ENCODE data around the gene TSPO. TPM values are rescaled to one million over a fixed set of nuclear protein-coding genes. Genes with fewer than 3 reads are reported as not detected.

The TSPO gene
- total and polyA plus RNA-seq, 9 of the 15 experiments (the other 6 are each of a cell fraction or from before 2014, with no cell fraction given) = 4.9 to 126 (median 25.3) TPM

DNA sequence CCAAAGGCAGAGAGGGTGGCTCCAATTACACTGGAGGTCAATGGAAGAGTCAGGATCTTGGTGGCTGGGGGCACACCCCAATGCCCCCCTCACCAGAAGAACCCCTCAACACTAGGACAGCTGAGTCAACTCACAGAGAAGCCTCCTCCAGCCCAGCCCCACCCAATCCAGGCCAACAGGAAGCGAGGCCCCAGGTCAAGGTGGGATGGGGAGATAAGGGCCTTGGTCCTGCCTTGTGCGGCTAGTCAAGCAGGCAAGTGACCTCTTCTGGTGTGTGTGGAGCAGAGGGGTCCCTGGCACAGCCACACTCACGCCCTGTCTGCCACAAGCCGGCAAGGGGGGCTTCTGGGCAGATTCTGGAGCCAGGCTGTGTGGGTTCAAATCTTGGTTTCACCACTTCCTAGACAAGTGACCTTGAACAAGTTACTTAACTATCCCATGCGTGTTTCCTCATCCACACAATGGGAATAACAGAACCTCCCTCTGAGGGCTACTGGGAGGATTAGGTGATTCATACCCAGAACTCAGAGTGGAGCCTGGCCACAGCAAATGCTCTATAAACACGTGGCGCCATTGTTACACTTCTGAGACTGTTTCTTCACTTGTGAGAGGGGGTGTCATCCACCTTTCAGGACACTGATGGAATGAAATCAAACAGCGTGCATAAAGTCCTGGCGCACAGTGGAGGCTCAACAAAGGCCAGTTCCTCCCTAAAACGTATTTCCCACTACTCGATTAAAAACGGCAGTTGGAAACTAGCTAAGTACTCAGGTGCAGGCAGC, 32.3 kb downstream of the TSPO start (continued):
- TF ChIP-seq NCOA6 (IDR thresholded peaks at IDR 0.05) (no peak), GATAD2B (IDR thresholded peaks at IDR 0.05; ENCODE audit: borderline replicate concordance) (no peak), CBX2 (IDR thresholded peaks at IDR 0.05; ENCODE audit: insufficient read depth, low read length, poor library complexity, severe bottlenecking) (no peak), COPS2 (conservative IDR thresholded peaks at IDR 0.05) (no peak), SOX6 (IDR thresholded peaks at IDR 0.05) (peak; percentile 76), ETV5 (CRISPR knock-in tag; IDR thresholded peaks at IDR 0.05; ENCODE audit: low read depth) (peak; percentile 96), KHSRP (IDR thresholded peaks at IDR 0.05) (no peak), ILF3 (IDR thresholded peaks at IDR 0.05; ENCODE audit: borderline replicate concordance) (no peak), DNMT1 (IDR thresholded peaks at IDR 0.05) (no peak), TRIM24 (IDR thresholded peaks at IDR 0.05) (peak; percentile 20 to 62; a peak in 1 of 4 replicates), TEAD2 (tag; IDR thresholded peaks at IDR 0.05) (no peak), FOXJ2 (tag; IDR thresholded peaks at IDR 0.05) (no peak), MECOM (CRISPR knock-in tag; IDR thresholded peaks at IDR 0.05) (no peak), PHF21A (IDR thresholded peaks at IDR 0.05; ENCODE audit: borderline replicate concordance, low read depth) (no peak), ZC3H4 (CRISPR knock-in tag; IDR thresholded peaks at IDR 0.05; ENCODE audit: borderline replicate concordance) (no peak), CHD4 (IDR thresholded peaks at IDR 0.05; ENCODE audit: insufficient read depth, insufficient replicate concordance, low read depth, low read length, poor library complexity, severe bottlenecking) (no peak), TSC22D4 (tag; IDR thresholded peaks at IDR 0.05) (no peak)
- TF ChIP-seq, protein P1, sequence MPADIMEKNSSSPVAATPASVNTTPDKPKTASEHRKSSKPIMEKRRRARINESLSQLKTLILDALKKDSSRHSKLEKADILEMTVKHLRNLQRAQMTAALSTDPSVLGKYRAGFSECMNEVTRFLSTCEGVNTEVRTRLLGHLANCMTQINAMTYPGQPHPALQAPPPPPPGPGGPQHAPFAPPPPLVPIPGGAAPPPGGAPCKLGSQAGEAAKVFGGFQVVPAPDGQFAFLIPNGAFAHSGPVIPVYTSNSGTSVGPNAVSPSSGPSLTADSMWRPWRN (IDR thresholded peaks at IDR 0.05; ENCODE audit: low read depth) = peak; percentile 30; the same call in 1 of the 2 replicates
- TF ChIP-seq, protein P2, sequence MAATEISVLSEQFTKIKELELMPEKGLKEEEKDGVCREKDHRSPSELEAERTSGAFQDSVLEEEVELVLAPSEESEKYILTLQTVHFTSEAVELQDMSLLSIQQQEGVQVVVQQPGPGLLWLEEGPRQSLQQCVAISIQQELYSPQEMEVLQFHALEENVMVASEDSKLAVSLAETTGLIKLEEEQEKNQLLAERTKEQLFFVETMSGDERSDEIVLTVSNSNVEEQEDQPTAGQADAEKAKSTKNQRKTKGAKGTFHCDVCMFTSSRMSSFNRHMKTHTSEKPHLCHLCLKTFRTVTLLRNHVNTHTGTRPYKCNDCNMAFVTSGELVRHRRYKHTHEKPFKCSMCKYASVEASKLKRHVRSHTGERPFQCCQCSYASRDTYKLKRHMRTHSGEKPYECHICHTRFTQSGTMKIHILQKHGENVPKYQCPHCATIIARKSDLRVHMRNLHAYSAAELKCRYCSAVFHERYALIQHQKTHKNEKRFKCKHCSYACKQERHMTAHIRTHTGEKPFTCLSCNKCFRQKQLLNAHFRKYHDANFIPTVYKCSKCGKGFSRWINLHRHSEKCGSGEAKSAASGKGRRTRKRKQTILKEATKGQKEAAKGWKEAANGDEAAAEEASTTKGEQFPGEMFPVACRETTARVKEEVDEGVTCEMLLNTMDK (IDR thresholded peaks at IDR 0.05; ENCODE audit: borderline replicate concordance, insufficient read depth, low read depth, low read length, poor library complexity, severe bottlenecking) = peak; percentile 69
- TF ChIP-seq, protein P3, sequence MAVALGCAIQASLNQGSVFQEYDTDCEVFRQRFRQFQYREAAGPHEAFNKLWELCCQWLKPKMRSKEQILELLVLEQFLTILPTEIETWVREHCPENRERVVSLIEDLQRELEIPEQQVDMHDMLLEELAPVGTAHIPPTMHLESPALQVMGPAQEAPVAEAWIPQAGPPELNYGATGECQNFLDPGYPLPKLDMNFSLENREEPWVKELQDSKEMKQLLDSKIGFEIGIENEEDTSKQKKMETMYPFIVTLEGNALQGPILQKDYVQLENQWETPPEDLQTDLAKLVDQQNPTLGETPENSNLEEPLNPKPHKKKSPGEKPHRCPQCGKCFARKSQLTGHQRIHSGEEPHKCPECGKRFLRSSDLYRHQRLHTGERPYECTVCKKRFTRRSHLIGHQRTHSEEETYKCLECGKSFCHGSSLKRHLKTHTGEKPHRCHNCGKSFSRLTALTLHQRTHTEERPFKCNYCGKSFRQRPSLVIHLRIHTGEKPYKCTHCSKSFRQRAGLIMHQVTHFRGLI (CRISPR knock-in tag; IDR thresholded peaks at IDR 0.05) = no peak
- TF ChIP-seq, protein P4, sequence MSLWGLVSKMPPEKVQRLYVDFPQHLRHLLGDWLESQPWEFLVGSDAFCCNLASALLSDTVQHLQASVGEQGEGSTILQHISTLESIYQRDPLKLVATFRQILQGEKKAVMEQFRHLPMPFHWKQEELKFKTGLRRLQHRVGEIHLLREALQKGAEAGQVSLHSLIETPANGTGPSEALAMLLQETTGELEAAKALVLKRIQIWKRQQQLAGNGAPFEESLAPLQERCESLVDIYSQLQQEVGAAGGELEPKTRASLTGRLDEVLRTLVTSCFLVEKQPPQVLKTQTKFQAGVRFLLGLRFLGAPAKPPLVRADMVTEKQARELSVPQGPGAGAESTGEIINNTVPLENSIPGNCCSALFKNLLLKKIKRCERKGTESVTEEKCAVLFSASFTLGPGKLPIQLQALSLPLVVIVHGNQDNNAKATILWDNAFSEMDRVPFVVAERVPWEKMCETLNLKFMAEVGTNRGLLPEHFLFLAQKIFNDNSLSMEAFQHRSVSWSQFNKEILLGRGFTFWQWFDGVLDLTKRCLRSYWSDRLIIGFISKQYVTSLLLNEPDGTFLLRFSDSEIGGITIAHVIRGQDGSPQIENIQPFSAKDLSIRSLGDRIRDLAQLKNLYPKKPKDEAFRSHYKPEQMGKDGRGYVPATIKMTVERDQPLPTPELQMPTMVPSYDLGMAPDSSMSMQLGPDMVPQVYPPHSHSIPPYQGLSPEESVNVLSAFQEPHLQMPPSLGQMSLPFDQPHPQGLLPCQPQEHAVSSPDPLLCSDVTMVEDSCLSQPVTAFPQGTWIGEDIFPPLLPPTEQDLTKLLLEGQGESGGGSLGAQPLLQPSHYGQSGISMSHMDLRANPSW (CRISPR knock-in tag; IDR thresholded peaks at IDR 0.05) = no peak
